Mesendoderm (in vitro differentiated cells): Measurements from ENCODE around the gene MAP4.
"Not testable (repeated sequence)": the region's sequence is repeated elsewhere in the genome, so short reads cannot be mapped to it uniquely, and the experiment has no call there.

Source experiments
- DNase-seq: peaks from one replicate; pipeline ENCODE4 v3.0.0; 2013
- H2AK5ac ChIP-seq: 2 replicates; pipeline ENCODE4 v1.6.1; 2013; ENCODE audit warnings: low read length, inconsistent platforms
- H2BK120ac ChIP-seq: 2 replicates; pipeline ENCODE4 v1.6.1; 2013; ENCODE audit warnings: low read depth, mild to moderate bottlenecking, low read length, moderate library complexity, mixed read lengths
- H2BK15ac ChIP-seq: replicated peaks from 2 replicates; pipeline ENCODE4 v1.6.1; 2013; ENCODE audit warnings: low read depth, mild to moderate bottlenecking, moderate library complexity
- H2BK5ac ChIP-seq: 2 replicates; pipeline ENCODE4 v1.6.1; 2013; ENCODE audit warnings: low read length, inconsistent platforms
- H3K18ac ChIP-seq: 2 replicates; pipeline ENCODE4 v1.6.1; 2013; ENCODE audit warnings: mild to moderate bottlenecking, low read length, mixed read lengths
- H3K23ac ChIP-seq: one replicate; pipeline ENCODE4 v1.6.1; 2013; ENCODE audit warnings: low read length
- H3K27ac ChIP-seq: 2 replicates; pipeline ENCODE4 v1.5.1; 2013; ENCODE audit warnings: low read depth, mild to moderate bottlenecking, inconsistent platforms, low read length, moderate library complexity
- H3K27me3 ChIP-seq: 2 replicates; pipeline ENCODE4 v1.6.1; 2013; ENCODE audit warnings: low read length, control low read depth, mild to moderate bottlenecking, inconsistent platforms; ENCODE audit not compliant: insufficient read depth, poor library complexity
- H3K36me3 ChIP-seq: 2 replicates; pipeline ENCODE4 v1.6.1; 2013; ENCODE audit warnings: low read length, inconsistent platforms; ENCODE audit not compliant: control insufficient read depth, insufficient read depth
- H3K4ac ChIP-seq: one replicate; pipeline ENCODE4 v1.6.1; 2013; ENCODE audit warnings: low read depth, mild to moderate bottlenecking, low read length, moderate library complexity
- H3K4me1 ChIP-seq: 2 replicates; pipeline ENCODE4 v1.6.1; 2013; ENCODE audit warnings: low read depth, low read length, inconsistent platforms; ENCODE audit not compliant: control insufficient read depth
- H3K4me2 ChIP-seq: 2 replicates; pipeline ENCODE4 v1.6.1; 2013; ENCODE audit warnings: low read length
- H3K4me3 ChIP-seq: 2 replicates; pipeline ENCODE4 v1.5.1; 2013; ENCODE audit warnings: mild to moderate bottlenecking, low read length
- H3K56ac ChIP-seq: one replicate; pipeline ENCODE4 v1.6.1; 2013; ENCODE audit warnings: low read length
- H3K79me1 ChIP-seq: 2 replicates; pipeline ENCODE4 v1.6.1; 2013; ENCODE audit warnings: low read length, inconsistent platforms
- H3K79me2 ChIP-seq: 2 replicates; pipeline ENCODE4 v1.6.1; 2013; ENCODE audit warnings: mild to moderate bottlenecking, low read length; ENCODE audit not compliant: control insufficient read depth, insufficient read depth
- H3K9ac ChIP-seq: 2 replicates; pipeline ENCODE4 v1.6.1; 2013; ENCODE audit warnings: low read length, inconsistent platforms
- H4K5ac ChIP-seq: one replicate; pipeline ENCODE4 v1.6.1; 2013; ENCODE audit warnings: low read length
- H4K8ac ChIP-seq: one replicate; pipeline ENCODE4 v1.6.1; 2013; ENCODE audit warnings: low read depth, mild to moderate bottlenecking, control low read depth, low read length, moderate library complexity
- WGBS: extraction: QIAGEN DNeasy Blood & Tissue Kit; methylation state at CpG from one replicate; pipeline ENCODE4 v1.1.7; 2013; ENCODE audit warnings: low lambda C conversion rate, missing lambda C conversion rate; ENCODE audit not compliant: insufficient coverage; ENCODE audit errors: extremely low coverage; 5-methylcytosine and 5-hydroxymethylcytosine counted together

MAP4 gene

GRCh38 chr3:47890126-47890827 lies 125.9 kb downstream of the MAP4 start:
- no peak overlapping the region for H3K4me3 ChIP-seq

GRCh38 chr3:47888986-47889757 lies 127.0 kb downstream of the MAP4 start:
- H3K9ac ChIP-seq: no peak overlapping the region
- no peak overlapping the region for H2AK5ac ChIP-seq
- peaks cover 8% of the 10 kb centered on the region for H3K4me1 ChIP-seq
- H3K4me3 ChIP-seq: no peak overlapping the region
- no peak overlapping the region for H4K8ac ChIP-seq
- no peak overlapping the region for H2BK5ac ChIP-seq
- H3K18ac ChIP-seq: no peak overlapping the region
- no peak overlapping the region for H2BK15ac ChIP-seq
- H3K4me2 ChIP-seq: no peak overlapping the region
- no peaks in the 10 kb centered on the region for H3K27me3 ChIP-seq
- no peak overlapping the region for H4K5ac ChIP-seq
- no peak overlapping the region for H3K27ac ChIP-seq
- no peak overlapping the region for H3K56ac ChIP-seq
- peaks cover 4% of the 10 kb centered on the region for H3K79me1 ChIP-seq
- no peak overlapping the region for H2BK120ac ChIP-seq
- H3K79me2 ChIP-seq: no peaks in the 10 kb centered on the region
- no peak overlapping the region for H3K4ac ChIP-seq
- no peaks in the 10 kb centered on the region for H3K36me3 ChIP-seq
- H3K23ac ChIP-seq: no peak overlapping the region
- WGBS: no CpG with 5 or more reads among the region's 4 CpGs
- no peak for DNase-seq

More at GRCh38 chr3:47890126-47890827, 125.9 kb downstream of the MAP4 start:
- Histone ChIP-seq H3K4me1 (peaks cover 8% of the 10 kb centered on the region), H3K9ac (no peak overlapping the region), H4K5ac (no peak overlapping the region), H3K27me3 (no peaks in the 10 kb centered on the region), H3K56ac (peak overlapping the region; percentile 27), H3K18ac (no peak overlapping the region), H3K36me3 (no peaks in the 10 kb centered on the region), H2BK15ac (no peak overlapping the region), H2AK5ac (no peak overlapping the region), H2BK120ac (no peak overlapping the region), H2BK5ac (no peak overlapping the region), H3K23ac (no peak overlapping the region), H3K4me2 (no peak overlapping the region), H3K79me2 (no peaks in the 10 kb centered on the region), H3K27ac (no peak overlapping the region), H3K79me1 (peaks cover 4% of the 10 kb centered on the region), H4K8ac (no peak overlapping the region), H3K4ac (no peak overlapping the region)
- DNase-seq: no peak
- no CpG with 5 or more reads among the region's 3 CpGs for WGBS

GRCh38 chr3:47887991-47888390 lies 128.2 kb downstream of the MAP4 start:
- not testable (repeated sequence) for H3K79me1 ChIP-seq, H3K4me3 ChIP-seq, H3K27ac ChIP-seq, H3K18ac ChIP-seq, H3K4me1 ChIP-seq, H3K27me3 ChIP-seq, H2BK120ac ChIP-seq, H2BK5ac ChIP-seq, H3K36me3 ChIP-seq, H2AK5ac ChIP-seq, DNase-seq, H3K9ac ChIP-seq, H3K56ac ChIP-seq, H3K4ac ChIP-seq, H3K79me2 ChIP-seq, H3K23ac ChIP-seq, H2BK15ac ChIP-seq, H4K5ac ChIP-seq, H3K4me2 ChIP-seq, H4K8ac ChIP-seq
- WGBS: no CpG with 5 or more reads among the region's 9 CpGs

GRCh38 chr3:47885168-47885567 lies 131.0 kb downstream of the MAP4 start:
- no peak overlapping the region for H2AK5ac ChIP-seq
- no peaks in the 10 kb centered on the region for H3K36me3 ChIP-seq
- H3K23ac ChIP-seq: no peak overlapping the region
- H3K4me1 ChIP-seq: no peaks in the 10 kb centered on the region
- no peak overlapping the region for H4K5ac ChIP-seq
- peaks cover 1% of the 10 kb centered on the region for H3K79me1 ChIP-seq
- no CpG with 5 or more reads among the region's 1 CpG for WGBS
- H3K56ac ChIP-seq: no peak overlapping the region
- no peak overlapping the region for H2BK120ac ChIP-seq
- no peak for DNase-seq
- H3K27ac ChIP-seq: no peak overlapping the region
- H3K4ac ChIP-seq: no peak overlapping the region
- no peak overlapping the region for H4K8ac ChIP-seq
- no peak overlapping the region for H2BK15ac ChIP-seq
- no peak overlapping the region for H3K4me2 ChIP-seq
- no peak overlapping the region for H3K9ac ChIP-seq
- no peak overlapping the region for H3K18ac ChIP-seq
- no peak overlapping the region for H3K4me3 ChIP-seq
- H3K79me2 ChIP-seq: no peaks in the 10 kb centered on the region
- H2BK5ac ChIP-seq: no peak overlapping the region
- H3K27me3 ChIP-seq: no peaks in the 10 kb centered on the region

GRCh38 chr3:47884603-47885002 lies 131.6 kb downstream of the MAP4 start:
- Histone ChIP-seq H3K27ac (no peak overlapping the region), H3K18ac (no peak overlapping the region), H3K4me2 (no peak overlapping the region), H3K36me3 (no peaks in the 10 kb centered on the region), H3K4ac (no peak overlapping the region), H3K79me1 (no peaks in the 10 kb centered on the region), H3K79me2 (no peaks in the 10 kb centered on the region), H3K4me3 (no peak overlapping the region), H2BK120ac (no peak overlapping the region), H3K4me1 (no peaks in the 10 kb centered on the region), H3K23ac (no peak overlapping the region), H4K5ac (no peak overlapping the region), H3K9ac (no peak overlapping the region), H4K8ac (no peak overlapping the region), H3K56ac (no peak overlapping the region), H2AK5ac (no peak overlapping the region), H2BK5ac (no peak overlapping the region), H3K27me3 (no peaks in the 10 kb centered on the region), H2BK15ac (no peak overlapping the region)
- no peak for DNase-seq
- no CpG with 5 or more reads among the region's 3 CpGs for WGBS
